Astrocyte of the cerebellum (primary cell): Measurements from ENCODE around the gene ZNF326.
"Not testable (repeated sequence)": the region's sequence is repeated elsewhere in the genome, so short reads cannot be mapped to it uniquely, and the experiment has no call there.

Source experiments
- DNase-seq: peaks from one replicate; pipeline ENCODE4 v3.0.0-alpha.2; 2011; ENCODE audit warnings: low read depth
- H3K4me3 ChIP-seq: 2 replicates; pipeline ENCODE4 v1.5.1; 2011; ENCODE audit warnings: mild to moderate bottlenecking, low read depth, low read length, moderate library complexity
- CTCF ChIP-seq: IDR thresholded peaks from 2 replicates; pipeline ENCODE4 v1.5.1; 2012; ENCODE audit warnings: low read length, low read depth, moderate library complexity, mild to moderate bottlenecking; ENCODE audit errors: missing control alignments
- in situ Hi-C: cut with HindIII; loops from 2 replicates; pipeline ENCODE4 v1.10.0; 2017; ENCODE audit warnings: low sequenced_read_pairs

The ZNF326 gene

GRCh38 chr1:90045853-90046563 lies 51.1 kb downstream of the ZNF326 start:
- DNase-seq, result no peak
- in situ Hi-C loops, result no loop called here

GRCh38 chr1:90046635-90047034 lies 51.7 kb downstream of the ZNF326 start:
- TF ChIP-seq CTCF, result no peak
- DNase-seq, result no peak
- H3K4me3 ChIP-seq, result no peak overlapping the region
- in situ Hi-C loops, result no loop called here

More at GRCh38 chr1:90045853-90046563, 51.1 kb downstream of the ZNF326 start:
- no peak overlapping the region for H3K4me3 ChIP-seq
- TF ChIP-seq CTCF, result peak; percentile 80

GRCh38 chr1:90048043-90048442 lies 53.1 kb downstream of the ZNF326 start:
- in situ Hi-C loops, result no loop called here
- no peak for TF ChIP-seq CTCF
- no peak for DNase-seq
- H3K4me3 ChIP-seq, result no peak overlapping the region

GRCh38 chr1:90062700-90063643 lies 68.1 kb downstream of the ZNF326 start:
- H3K4me3 ChIP-seq, in situ Hi-C loops, DNase-seq: not testable (repeated sequence)

DNA sequence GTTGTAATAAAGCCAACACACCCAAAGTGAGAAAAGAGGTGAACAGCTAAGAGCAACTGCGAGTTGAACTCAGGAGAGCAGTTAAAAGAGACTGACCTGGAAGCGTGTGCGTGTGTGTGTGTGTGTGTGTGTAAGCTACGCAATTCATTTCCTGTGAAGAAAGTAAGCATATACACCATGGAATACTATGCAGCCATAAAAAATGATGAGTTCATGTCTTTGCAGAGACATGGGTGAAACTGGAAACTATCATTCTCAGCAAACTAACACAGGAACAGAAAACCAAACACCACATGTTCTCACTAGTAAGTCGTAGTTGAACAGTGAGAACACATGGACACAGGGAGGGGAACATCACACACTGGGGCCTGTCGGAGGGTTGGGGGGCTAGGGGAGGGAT lies 69.2 kb downstream of the ZNF326 start:
- DNase-seq, H3K4me3 ChIP-seq, in situ Hi-C loops: not testable (repeated sequence)

DNA sequence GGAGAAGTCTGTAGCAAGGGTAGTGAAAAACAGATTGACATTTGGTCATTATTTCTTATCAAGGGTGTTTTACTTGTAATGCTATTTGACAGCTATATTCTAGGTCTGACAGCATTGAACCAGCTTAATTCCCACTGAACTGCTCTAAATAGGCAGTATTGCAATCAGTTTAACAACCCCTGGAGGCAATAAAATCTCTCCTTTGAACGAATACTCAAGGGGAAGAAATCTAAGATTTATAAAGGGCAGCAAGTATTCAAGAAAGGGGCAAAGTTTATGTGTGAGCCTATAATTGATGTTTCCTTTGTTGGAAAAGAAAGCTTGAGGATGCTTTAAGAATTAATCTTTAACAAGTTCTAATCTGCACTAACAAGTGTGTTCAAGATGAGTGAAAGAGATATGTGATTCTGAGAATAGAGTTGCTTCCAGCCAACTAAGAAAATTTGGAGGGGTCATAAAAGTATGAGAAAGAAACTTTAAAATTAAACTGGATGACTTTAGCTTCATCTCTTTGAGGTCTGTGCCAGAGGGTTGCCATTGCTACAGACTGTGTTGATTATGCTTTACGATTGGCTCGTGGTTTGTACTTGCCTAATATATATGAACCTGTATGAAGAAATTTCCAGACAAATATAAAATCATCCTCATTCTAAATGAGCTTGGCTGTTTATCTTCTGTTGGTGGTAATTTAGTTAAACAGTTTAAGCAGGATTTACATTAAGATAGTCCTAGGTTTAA lies 72.5 kb downstream of the ZNF326 start:
- TF ChIP-seq CTCF, result no peak
- in situ Hi-C loops, result no loop called here
- no peak overlapping the region for H3K4me3 ChIP-seq
- DNase-seq, result no peak

DNA sequence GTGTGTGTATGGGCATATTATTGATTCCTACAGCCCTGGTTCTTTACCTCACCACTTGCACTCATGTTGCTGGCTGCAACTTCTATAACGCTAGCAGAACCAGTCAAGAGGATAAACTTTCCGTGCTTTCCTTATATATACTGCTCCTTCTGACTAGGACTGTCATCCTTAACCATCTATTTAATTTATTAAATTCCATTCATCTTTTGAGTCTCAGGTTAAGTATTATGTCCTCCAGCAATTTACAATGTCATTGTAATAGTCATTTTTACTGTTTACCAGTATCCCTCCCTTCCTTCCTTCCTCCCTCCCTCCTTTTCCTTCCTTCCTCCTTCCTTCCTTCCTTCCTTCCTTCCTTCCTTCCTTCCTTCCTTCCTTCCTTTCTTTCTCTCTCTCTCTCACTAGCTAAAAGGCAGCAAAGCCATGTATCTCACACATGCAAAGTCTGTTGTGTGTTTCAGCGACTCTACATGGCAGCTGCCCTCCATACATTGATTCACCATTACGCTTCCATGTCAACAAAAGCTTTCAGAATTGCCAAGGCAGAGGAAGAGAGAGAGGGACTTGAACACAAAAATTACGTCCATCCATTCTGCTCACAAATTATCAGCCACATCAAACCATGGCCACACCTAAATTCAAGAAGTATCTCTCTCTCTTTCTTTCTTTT lies 73.8 kb downstream of the ZNF326 start:
- no peak for DNase-seq
- in situ Hi-C loops, result no loop called here
- no peak overlapping the region for H3K4me3 ChIP-seq
- TF ChIP-seq CTCF, result no peak
